A549 (cell line): ENCODE results near the gene HOXB4. TPM values are rescaled to one million over a fixed set of nuclear protein-coding genes. Genes with fewer than 3 reads are reported as not detected.
A peak's percentile ranks its signal among the peaks of the same experiment; 100 is the strongest.

ENCODE experiments used
- ATAC-seq, 2 experiments: fragments of 200-7000 bp in 1 of 2; fragments of >200 bp in 1 of 2; cut with Nextera tagmentation in 1 of 2; cut with Tn5 transposase in 1 of 2; 3 replicates each; pipeline versions ENCODE4 v1.8.0 to v1.9.1; 2018 to 2020; ENCODE audit warnings: mild to moderate bottlenecking in 1 of 2, moderate library complexity in 1 of 2
- CTCF ChIA-PET: fragments of 300-600 bp; sonication (Branson Sonifier 250); formaldehyde crosslinking; extraction: SDS; loops from one replicate; lab custom pipeline; 2021; ENCODE audit warnings: antibody characterized with exemption, inconsistent platforms; lab: Yijun Ruan, JAX
- POLR2A ChIA-PET: fragments of 350-600 bp; formaldehyde crosslinking; extraction: SDS; loops from one replicate; lab custom pipeline; 2021; ENCODE audit warnings: antibody characterized with exemption, inconsistent platforms; lab: Yijun Ruan, JAX
- DNase-seq, 2 experiments: peaks; one replicate each; pipeline versions ENCODE4 v3.0.0 to v3.0.0-alpha.2; 2011 to 2016; ENCODE audit warnings: low read depth in 1 of 2, low spot score in 1 of 2
- FAIRE-seq: peaks from 2 replicates; lab custom pipeline; 2011; peaks lifted over from hg19 to GRCh38; lab: Jason Lieb, UNC
- H3K27ac ChIP-seq, 2 experiments: fragments of >200 bp; sonication (Bioruptor Twin); formaldehyde crosslinking; 3 replicates each; pipeline ENCODE4 v1.5.1; 2016 to 2017
- H3K4me1 ChIP-seq: fragments of >200 bp; sonication (Bioruptor Twin); formaldehyde crosslinking; 3 replicates; pipeline ENCODE4 v1.6.1; 2016
- H3K4me2 ChIP-seq: fragments of >200 bp; sonication (Bioruptor Twin); formaldehyde crosslinking; 3 replicates; pipeline ENCODE4 v1.6.1; 2016
- H3K4me3 ChIP-seq: fragments of >200 bp; sonication (Bioruptor Twin); formaldehyde crosslinking; 3 replicates; pipeline ENCODE4 v1.5.1; 2016
- H3K9me3 ChIP-seq: fragments of >200 bp; sonication (Bioruptor Twin); formaldehyde crosslinking; 3 replicates; pipeline ENCODE4 v1.6.1; 2016
- CBX2 ChIP-seq: fragments of 200-600 bp; sonication (generic); IDR thresholded peaks from 2 replicates; pipeline ENCODE4 v1.6.1; 2016; ENCODE audit warnings: low read depth, mild to moderate bottlenecking, borderline replicate concordance
- CBX8 ChIP-seq: fragments of 200-600 bp; sonication (generic); IDR thresholded peaks from 2 replicates; pipeline ENCODE4 v1.6.1; 2016
- CHD2 ChIP-seq: fragments of 150-350 bp; IDR thresholded peaks from 2 replicates; pipeline ENCODE4 v1.6.1; 2014; ENCODE audit warnings: low read length; ENCODE audit not compliant: partially characterized antibody
- FOSB ChIP-seq: fragments of 250-450 bp; sonication (Bioruptor Pico); IDR thresholded peaks from 2 replicates; pipeline ENCODE4 v1.5.0; 2020; ENCODE audit warnings: mild to moderate bottlenecking, moderate library complexity
- HES2 ChIP-seq: fragments of >200 bp; sonication (Bioruptor Twin); formaldehyde crosslinking; IDR thresholded peaks from 2 replicates; pipeline ENCODE4 v1.6.1; 2016
- HEYL ChIP-seq: fragments of 250-450 bp; sonication (Bioruptor Pico); IDR thresholded peaks from 2 replicates; pipeline ENCODE4 v1.8.0; 2021; ENCODE audit warnings: mild to moderate bottlenecking, moderate library complexity
- HOXB5 ChIP-seq: fragments of 250-450 bp; sonication (Bioruptor Pico); IDR thresholded peaks from 2 replicates; pipeline ENCODE4 v1.5.0; 2020; ENCODE audit warnings: mild to moderate bottlenecking, moderate library complexity
- JUN ChIP-seq, 2 experiments: fragments of >200 bp; sonication (Bioruptor Twin); formaldehyde crosslinking; IDR thresholded peaks; 2 replicates in 1 of 2; 3 replicates in 1 of 2; pipeline ENCODE4 v1.6.1; 2016 to 2017
- NFE2L2 ChIP-seq: fragments of 150-350 bp; conservative IDR thresholded peaks from 2 replicates; pipeline ENCODE4 v1.6.1; 2014; ENCODE audit warnings: low read length
- POLR2A ChIP-seq: IDR thresholded peaks from 2 replicates; pipeline ENCODE4 v1.6.1; 2012; ENCODE audit warnings: mild to moderate bottlenecking, low read length
- RARB ChIP-seq: fragments of 250-450 bp; sonication (Bioruptor Pico); IDR thresholded peaks from 2 replicates; pipeline ENCODE4 v1.8.0; 2021; ENCODE audit warnings: mild to moderate bottlenecking, moderate library complexity
- SMC3 ChIP-seq: fragments of >200 bp; sonication (Bioruptor Twin); formaldehyde crosslinking; IDR thresholded peaks from 3 replicates; pipeline ENCODE4 v1.6.1; 2018; ENCODE audit warnings: inconsistent platforms
- TFCP2L1 ChIP-seq: fragments of 250-450 bp; sonication (Bioruptor Pico); IDR thresholded peaks from 2 replicates; pipeline ENCODE4 v1.5.0; 2021; ENCODE audit warnings: mild to moderate bottlenecking
- TP53 ChIP-seq: fragments of 250-450 bp; sonication (Bioruptor Pico); IDR thresholded peaks from 2 replicates; pipeline ENCODE4 v1.5.0; 2021; ENCODE audit warnings: mild to moderate bottlenecking, moderate library complexity
- USF2 ChIP-seq: fragments of 450-650 bp; IDR thresholded peaks from 2 replicates; pipeline ENCODE4 v1.6.1; 2014; ENCODE audit warnings: antibody characterized with exemption
- ZFP36 ChIP-seq: fragments of 450-650 bp; IDR thresholded peaks from 2 replicates; pipeline ENCODE4 v1.6.1; 2014; ENCODE audit warnings: borderline replicate concordance; ENCODE audit not compliant: partially characterized antibody
- ZNF302 ChIP-seq: fragments of 250-450 bp; sonication (Bioruptor Pico); IDR thresholded peaks from 2 replicates; pipeline ENCODE4 v1.9.0; 2021; ENCODE audit warnings: inconsistent platforms, mild to moderate bottlenecking, moderate library complexity
- WGBS: methylation state at CpG from one replicate; pipeline ENCODE4 v1.1.6; 2017; ENCODE audit errors: missing lambda C conversion rate; 5-methylcytosine and 5-hydroxymethylcytosine counted together
- polyA plus RNA-seq, 4 experiments: library from polyadenylated mRNA; depleted of rRNA in 3 of 4; stranded (reverse); fragments of >200 nt; fragmentation: RNase III in 1 of 4; extraction: RNeasy Plus Mini Kit Qiagen cat#74134 plus additional on column Dnase treatment in 1 of 4; gene quantifications; 2 replicates in 3 of 4; 3 replicates in 1 of 4; pipeline ENCODE4 v1.2.3, GENCODE V29; 2011 to 2017
- TF ChIP-seq, protein P1 (sequence below): fragments of 200-600 bp; sonication (generic); IDR thresholded peaks from 2 replicates; pipeline ENCODE4 v1.6.1; 2016; ENCODE audit warnings: antibody characterized with exemption, mild to moderate bottlenecking, moderate library complexity
- TF ChIP-seq, protein P2 (sequence below): IDR thresholded peaks from 2 replicates; pipeline ENCODE4 v1.6.1; 2012
- TF ChIP-seq, protein P3 (sequence below): IDR thresholded peaks from 2 replicates; pipeline ENCODE4 v1.6.1; 2012; ENCODE audit warnings: low read depth, borderline replicate concordance
- TF ChIP-seq, protein P4 (sequence below): IDR thresholded peaks from 2 replicates; pipeline ENCODE4 v1.6.1; 2012
- TF ChIP-seq, protein P5 (sequence below): fragments of 250-450 bp; sonication (Bioruptor Pico); IDR thresholded peaks from 2 replicates; pipeline ENCODE4 v1.5.0; 2021; ENCODE audit warnings: mild to moderate bottlenecking, moderate library complexity, borderline replicate concordance

The HOXB4 gene
- polyA plus RNA-seq, 2 of the 4 experiments (the other 2 are of a cell fraction): 0.30 to 0.74 TPM

DNA sequence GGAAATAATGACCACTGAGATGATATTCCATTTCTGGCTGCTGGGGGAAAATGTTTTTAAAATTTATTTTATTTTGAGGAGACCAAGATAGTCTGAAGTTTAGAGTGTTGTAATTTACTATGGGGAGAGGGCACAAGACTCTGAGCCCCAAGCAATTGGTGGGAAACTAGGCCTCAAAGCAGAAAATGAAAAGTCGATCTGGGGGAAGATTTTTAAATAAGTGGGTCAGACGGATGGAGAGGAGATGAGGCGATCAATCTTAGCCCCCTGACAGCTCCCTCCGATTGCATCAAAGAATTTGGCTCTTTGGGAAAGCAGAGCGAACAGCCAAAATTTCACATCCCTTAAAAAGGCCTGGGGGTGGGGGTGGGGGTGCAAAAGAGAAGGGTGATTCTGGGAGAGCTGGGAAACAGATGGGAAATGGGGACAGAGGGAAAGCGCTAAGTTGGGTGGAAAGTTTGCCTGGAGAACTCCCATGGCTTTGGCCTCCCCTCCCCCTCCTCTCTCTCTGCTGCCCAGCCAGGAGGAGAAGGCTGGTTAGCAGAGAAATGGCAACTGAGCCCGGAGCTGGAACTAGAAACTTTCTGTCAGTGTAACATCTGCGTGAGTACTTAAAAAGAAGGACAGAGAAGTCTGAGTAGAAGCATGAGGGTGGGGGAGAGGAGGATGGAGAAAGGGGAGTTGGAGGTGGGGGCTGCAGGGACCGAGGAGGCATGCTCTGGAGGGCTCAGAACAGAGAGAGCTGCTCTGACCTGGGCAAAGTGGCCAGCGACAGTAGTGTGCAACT is 31.8 kb downstream of the HOXB4 start:
- H3K4me1 ChIP-seq: peaks cover 15% of the 10 kb centered on the region; the same call in 2 of the 3 replicates
- 75% methylated on average over 10 of the region's 10 CpGs for WGBS
- H3K27ac ChIP-seq: peak overlapping the region in 1 of 2 experiments; percentile 42; a peak in 2 of 6 replicates
- ATAC-seq (peak in 1 of 2 experiments; percentile 24; a peak in 1 of 6 replicates), FAIRE-seq (no peak), DNase-seq (no peak)
- CTCF ChIA-PET: interaction anchor here (0.6 to 2.5 kb wide), 7 partner anchors 13 to 73 kb away, joined by 3 to 13 read pairs (median 4); partner anchors contain the start of gene HOXB5
- H3K4me2 ChIP-seq: peak overlapping the region; percentile 12; the same call in 1 of the 3 replicates
- POLR2A ChIA-PET: interaction anchor here (0.7 to 1.4 kb wide), 2 partner anchors 9 to 60 kb away, joined by 3 to 4 read pairs; no protein-coding TSS in a partner anchor
- TF ChIP-seq FOSB (no peak), CBX8 (no peak), NFE2L2 (no peak), ZNF302 (CRISPR knock-in tag) (no peak), ZFP36 (no peak), SMC3 (no peak), CBX2 (no peak), POLR2A (no peak), TFCP2L1 (CRISPR knock-in tag) (no peak), HEYL (CRISPR knock-in tag) (no peak), JUN (IDR thresholded peaks at IDR 0.05) (no peak)
- TF ChIP-seq, protein P1, sequence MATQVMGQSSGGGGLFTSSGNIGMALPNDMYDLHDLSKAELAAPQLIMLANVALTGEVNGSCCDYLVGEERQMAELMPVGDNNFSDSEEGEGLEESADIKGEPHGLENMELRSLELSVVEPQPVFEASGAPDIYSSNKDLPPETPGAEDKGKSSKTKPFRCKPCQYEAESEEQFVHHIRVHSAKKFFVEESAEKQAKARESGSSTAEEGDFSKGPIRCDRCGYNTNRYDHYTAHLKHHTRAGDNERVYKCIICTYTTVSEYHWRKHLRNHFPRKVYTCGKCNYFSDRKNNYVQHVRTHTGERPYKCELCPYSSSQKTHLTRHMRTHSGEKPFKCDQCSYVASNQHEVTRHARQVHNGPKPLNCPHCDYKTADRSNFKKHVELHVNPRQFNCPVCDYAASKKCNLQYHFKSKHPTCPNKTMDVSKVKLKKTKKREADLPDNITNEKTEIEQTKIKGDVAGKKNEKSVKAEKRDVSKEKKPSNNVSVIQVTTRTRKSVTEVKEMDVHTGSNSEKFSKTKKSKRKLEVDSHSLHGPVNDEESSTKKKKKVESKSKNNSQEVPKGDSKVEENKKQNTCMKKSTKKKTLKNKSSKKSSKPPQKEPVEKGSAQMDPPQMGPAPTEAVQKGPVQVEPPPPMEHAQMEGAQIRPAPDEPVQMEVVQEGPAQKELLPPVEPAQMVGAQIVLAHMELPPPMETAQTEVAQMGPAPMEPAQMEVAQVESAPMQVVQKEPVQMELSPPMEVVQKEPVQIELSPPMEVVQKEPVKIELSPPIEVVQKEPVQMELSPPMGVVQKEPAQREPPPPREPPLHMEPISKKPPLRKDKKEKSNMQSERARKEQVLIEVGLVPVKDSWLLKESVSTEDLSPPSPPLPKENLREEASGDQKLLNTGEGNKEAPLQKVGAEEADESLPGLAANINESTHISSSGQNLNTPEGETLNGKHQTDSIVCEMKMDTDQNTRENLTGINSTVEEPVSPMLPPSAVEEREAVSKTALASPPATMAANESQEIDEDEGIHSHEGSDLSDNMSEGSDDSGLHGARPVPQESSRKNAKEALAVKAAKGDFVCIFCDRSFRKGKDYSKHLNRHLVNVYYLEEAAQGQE: no peak
- TF ChIP-seq, protein P2, sequence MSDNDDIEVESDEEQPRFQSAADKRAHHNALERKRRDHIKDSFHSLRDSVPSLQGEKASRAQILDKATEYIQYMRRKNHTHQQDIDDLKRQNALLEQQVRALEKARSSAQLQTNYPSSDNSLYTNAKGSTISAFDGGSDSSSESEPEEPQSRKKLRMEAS: no peak
- H3K4me3 ChIP-seq: no peak overlapping the region
- H3K9me3 ChIP-seq: no peaks in the 10 kb centered on the region

GRCh38 chr17:48545539-48545938 is 32.6 kb downstream of the HOXB4 start:
- 93% methylated on average over 1 of the region's 1 CpG for WGBS
- FAIRE-seq (no peak), ATAC-seq (no peak), DNase-seq (no peak)
- H3K4me3 ChIP-seq: no peak overlapping the region
- H3K9me3 ChIP-seq: no peaks in the 10 kb centered on the region
- H3K27ac ChIP-seq: no peak overlapping the region
- no peak overlapping the region for H3K4me2 ChIP-seq
- CTCF ChIA-PET: no interaction called here
- POLR2A ChIA-PET: no interaction called here
- peaks cover 15% of the 10 kb centered on the region; the same call in 2 of the 3 replicates for H3K4me1 ChIP-seq
- TF ChIP-seq RARB (CRISPR knock-in tag) (no peak), TP53 (no peak), HES2 (no peak), HOXB5 (no peak), USF2 (no peak), TFCP2L1 (CRISPR knock-in tag) (no peak), CHD2 (no peak)
- TF ChIP-seq, protein P1: no peak
- TF ChIP-seq, protein P3, sequence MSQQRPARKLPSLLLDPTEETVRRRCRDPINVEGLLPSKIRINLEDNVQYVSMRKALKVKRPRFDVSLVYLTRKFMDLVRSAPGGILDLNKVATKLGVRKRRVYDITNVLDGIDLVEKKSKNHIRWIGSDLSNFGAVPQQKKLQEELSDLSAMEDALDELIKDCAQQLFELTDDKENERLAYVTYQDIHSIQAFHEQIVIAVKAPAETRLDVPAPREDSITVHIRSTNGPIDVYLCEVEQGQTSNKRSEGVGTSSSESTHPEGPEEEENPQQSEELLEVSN: no peak
- TF ChIP-seq, protein P4, sequence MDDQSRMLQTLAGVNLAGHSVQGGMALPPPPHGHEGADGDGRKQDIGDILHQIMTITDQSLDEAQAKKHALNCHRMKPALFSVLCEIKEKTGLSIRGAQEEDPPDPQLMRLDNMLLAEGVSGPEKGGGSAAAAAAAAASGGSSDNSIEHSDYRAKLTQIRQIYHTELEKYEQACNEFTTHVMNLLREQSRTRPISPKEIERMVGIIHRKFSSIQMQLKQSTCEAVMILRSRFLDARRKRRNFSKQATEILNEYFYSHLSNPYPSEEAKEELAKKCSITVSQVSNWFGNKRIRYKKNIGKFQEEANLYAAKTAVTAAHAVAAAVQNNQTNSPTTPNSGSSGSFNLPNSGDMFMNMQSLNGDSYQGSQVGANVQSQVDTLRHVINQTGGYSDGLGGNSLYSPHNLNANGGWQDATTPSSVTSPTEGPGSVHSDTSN: no peak
- TF ChIP-seq, protein P5, sequence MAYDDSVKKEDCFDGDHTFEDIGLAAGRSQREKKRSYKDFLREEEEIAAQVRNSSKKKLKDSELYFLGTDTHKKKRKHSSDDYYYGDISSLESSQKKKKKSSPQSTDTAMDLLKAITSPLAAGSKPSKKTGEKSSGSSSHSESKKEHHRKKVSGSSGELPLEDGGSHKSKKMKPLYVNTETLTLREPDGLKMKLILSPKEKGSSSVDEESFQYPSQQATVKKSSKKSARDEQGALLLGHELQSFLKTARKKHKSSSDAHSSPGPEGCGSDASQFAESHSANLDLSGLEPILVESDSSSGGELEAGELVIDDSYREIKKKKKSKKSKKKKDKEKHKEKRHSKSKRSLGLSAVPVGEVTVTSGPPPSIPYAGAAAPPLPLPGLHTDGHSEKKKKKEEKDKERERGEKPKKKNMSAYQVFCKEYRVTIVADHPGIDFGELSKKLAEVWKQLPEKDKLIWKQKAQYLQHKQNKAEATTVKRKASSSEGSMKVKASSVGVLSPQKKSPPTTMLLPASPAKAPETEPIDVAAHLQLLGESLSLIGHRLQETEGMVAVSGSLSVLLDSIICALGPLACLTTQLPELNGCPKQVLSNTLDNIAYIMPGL (CRISPR knock-in tag): no peak
- TF ChIP-seq, protein P2: no peak
